M059J (cell line): Measurements from ENCODE around the gene LNPK. TPM values are rescaled to one million over a fixed set of nuclear protein-coding genes. Genes with fewer than 3 reads are reported as not detected.
A peak's percentile ranks its signal among the peaks of the same experiment; 100 is the strongest.
"Not testable (repeated sequence)": the region's sequence is repeated elsewhere in the genome, so short reads cannot be mapped to it uniquely, and the experiment has no call there.

Source experiments
- DNase-seq: peaks from one replicate; pipeline ENCODE4 v3.0.0-alpha.2; 2012; ENCODE audit warnings: low read depth
- total RNA-seq: library from RNA; depleted of rRNA; stranded (reverse); fragments of >200 nt; shearing (Covaris generic); gene quantifications from 2 replicates; pipeline ENCODE4 v1.2.3, GENCODE V29; 2014; rRNA removed

Gene LNPK, protein sequence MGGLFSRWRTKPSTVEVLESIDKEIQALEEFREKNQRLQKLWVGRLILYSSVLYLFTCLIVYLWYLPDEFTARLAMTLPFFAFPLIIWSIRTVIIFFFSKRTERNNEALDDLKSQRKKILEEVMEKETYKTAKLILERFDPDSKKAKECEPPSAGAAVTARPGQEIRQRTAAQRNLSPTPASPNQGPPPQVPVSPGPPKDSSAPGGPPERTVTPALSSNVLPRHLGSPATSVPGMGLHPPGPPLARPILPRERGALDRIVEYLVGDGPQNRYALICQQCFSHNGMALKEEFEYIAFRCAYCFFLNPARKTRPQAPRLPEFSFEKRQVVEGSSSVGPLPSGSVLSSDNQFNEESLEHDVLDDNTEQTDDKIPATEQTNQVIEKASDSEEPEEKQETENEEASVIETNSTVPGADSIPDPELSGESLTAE
- total RNA-seq: 20.8 and 27.7 TPM in 2 replicates

DNA sequence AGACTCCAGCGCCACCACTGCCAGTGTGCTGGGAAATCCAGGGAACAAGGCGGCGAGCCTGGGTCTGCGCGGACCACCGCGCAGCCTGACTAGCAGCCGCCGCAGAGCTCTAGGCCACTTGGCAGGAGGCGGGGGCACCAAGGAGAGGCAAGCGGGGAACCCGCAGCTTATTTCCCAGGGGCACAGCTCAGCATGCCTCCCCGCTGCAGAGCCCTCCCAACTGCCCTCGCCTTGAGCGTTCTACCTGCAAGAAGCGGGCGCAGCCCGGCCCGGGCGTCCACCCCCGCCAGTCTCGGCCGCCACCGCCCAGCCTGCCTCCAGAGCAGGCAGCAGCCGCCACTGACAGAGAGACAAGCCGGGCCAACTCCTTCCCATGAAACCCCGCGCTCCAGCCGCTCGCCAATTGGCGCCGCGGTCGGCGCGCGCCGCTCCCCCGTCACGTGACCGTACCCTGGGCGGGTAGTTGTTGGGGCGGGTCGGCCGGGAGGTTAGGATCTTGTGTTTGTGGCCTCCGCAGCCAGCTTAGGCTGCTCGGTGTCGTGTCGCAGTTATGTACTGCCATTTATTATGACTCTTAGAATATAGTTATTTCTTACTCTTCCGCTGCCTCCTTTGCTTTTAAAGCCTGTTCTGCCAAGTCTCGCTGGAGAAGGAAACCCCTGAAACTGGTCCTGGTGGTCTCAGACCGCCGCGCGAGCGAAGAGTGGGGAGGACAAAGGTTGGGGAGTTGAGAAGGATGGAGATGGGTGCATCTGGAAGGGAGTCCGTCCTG, at the start of gene LNPK:
Gene LNPK (minus strand): TSS at position 352 of the 772 bp plus-strand sequence. CDS start 6,683 bp downstream, outside the sequence.
- peak; percentile 88 for DNase-seq

DNA sequence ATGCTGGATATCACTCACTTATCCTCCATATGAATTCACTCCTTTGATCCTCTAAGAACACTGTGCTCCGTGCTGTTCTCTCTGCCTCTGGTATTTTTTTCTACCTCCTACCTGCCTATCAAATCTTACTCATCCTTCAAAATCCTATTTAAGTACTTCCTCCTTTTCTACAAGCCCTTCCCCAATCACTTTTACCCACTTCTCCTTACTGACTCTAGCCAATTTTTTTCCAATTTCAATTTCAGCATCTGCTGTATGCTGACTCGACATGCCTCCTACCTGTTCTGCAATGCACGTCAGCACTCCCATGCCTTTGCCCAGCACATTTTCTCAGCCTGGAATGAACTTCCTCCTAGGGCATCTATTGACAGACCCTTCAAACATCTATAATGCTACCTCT, 37.3 kb upstream of the LNPK start:
- DNase-seq: no peak

DNA sequence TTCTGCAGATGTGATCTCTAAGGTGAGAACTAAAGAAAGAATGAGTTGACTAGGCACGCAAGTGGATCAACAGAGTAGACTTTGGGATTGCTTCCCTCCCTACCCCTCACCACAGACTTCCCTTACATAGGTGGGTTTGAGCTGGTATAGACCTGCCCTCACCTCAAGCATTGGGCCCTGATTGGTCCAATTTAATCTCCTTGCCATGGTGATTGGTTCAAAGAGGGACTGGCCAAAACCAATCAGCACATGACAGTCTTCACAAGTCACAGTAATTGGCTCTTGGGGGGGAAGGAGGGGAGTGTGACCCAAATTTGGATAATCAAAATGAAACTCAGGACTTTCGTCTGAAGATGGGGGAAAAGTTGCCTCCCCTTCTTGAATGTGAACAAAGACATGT, 36.6 kb upstream of the LNPK start:
- DNase-seq: peak; percentile 8

DNA sequence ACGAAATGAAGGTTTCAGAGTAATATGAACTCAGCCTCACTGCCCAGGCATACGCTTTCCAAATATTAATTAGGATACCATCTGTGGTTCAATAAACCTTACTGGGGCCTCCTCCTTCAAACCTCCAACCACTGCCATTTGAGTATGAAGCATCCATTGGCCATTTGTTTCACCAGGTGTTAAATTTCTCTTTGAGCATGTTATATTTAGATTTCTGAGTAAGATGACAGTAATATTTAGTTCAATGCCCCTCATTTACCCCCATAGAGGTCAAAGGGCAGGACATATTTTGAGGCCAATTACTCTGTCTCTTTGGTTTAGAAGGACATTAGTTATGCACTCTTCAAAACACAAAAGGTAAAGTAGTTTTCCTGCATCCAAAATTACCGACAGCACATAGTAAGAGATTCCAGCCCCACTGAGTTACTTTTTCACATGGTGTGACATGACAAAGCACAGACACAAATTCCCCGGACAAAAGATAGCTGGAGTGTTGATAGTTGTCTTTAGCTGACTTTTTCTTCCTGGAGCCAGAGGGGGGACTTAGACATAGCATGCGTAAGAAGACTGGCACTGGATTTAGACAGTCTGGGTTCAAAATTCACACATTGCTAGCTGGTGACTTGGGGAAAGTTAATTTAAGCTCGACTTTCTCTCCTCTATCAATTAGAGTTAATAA, 33.1 kb upstream of the LNPK start:
- DNase-seq: no peak

DNA sequence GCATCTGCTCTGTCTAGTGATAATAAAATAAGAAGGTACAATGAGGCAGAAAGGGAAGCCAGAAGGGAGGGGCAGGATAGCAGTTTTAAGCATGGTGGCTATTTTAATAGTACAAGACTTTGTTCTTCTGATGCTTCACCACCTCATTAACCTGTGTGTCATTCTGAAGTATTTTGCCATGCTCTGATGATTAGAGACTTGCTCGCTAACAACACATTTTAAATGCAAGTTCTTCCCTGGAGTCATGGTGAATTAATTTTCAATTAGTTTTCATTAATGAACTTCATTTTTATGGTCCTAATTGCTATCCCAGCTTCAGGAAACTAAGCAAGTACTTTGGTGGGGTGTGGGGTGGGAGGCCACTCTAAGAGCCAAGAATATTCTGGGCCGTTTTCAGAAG, 25.7 kb upstream of the LNPK start:
- no peak for DNase-seq

DNA sequence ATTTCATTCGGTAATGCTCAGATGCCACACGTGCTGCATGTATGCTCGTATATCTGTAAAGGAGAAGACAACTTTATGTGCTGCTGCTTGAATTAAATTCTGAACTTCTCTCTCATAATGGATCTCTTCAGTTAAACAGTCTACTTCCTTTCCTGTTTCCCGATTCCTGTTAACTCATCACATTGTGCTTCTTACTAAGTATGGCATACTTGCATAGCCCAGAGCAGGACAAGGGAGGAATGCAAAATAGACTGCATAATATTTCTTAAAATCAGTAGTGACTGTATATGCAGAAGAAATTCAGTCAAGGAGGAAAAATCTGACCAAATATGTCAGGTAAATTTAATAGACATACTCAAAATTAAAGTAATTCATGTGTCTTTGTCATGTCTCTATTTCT, 23.9 kb upstream of the LNPK start:
- no peak for DNase-seq

DNA sequence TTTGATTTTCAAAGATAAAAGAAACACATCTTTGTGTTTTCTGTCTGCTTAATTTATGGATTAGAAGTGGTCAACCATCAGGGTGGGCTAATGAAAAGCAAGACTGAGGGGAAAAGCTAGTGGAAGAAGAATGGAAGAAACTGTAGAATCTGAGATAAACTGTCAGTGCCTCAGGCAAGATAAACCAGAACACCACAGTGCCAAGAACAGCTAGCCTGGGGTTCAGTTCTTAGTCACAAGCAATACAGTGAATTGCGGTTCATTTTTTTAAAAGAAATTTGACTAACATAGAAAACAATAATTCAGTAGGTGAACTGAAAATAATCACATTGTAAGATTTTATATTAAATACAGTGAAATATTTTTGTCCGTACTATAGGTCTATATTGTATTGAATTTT, 22.0 kb upstream of the LNPK start:
- peak; percentile 26 for DNase-seq

DNA sequence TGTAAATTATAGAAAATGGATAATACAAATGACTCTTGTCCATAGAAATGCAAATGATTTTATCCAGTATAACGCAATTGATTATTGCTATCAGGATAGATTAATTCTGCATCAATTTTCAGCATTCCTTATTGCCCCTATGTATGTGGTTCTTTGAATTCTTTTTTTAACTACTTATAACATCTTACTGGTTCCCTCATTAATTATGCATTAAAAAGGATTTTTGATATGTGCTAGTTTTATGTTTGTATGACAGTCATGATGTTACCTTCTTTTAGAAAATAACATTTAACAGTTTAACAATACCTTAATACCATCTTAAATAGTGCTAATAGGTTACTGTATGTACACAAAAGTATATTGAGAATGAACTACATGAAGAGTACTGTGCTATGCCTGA, 20.0 kb upstream of the LNPK start:
- no peak for DNase-seq

DNA sequence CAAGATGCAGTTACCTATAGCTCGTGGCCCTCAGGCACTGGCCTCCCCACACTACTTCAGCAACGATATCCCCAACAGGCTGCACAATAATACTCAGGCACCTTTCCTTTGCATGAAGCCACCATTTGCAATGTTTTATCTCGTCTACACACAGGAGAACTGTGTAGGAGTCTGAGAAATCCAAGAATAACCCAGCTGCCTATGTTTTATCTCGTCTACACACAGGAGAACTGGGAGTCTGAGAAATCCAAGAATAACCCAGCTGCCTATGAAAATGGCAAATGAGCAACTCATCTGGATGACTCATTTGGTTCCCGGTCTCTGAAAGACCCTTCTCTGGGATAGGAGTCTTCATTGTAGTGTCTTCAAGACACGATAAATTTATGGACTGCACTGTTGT, 18.3 kb upstream of the LNPK start:
- DNase-seq: peak; percentile 4

DNA sequence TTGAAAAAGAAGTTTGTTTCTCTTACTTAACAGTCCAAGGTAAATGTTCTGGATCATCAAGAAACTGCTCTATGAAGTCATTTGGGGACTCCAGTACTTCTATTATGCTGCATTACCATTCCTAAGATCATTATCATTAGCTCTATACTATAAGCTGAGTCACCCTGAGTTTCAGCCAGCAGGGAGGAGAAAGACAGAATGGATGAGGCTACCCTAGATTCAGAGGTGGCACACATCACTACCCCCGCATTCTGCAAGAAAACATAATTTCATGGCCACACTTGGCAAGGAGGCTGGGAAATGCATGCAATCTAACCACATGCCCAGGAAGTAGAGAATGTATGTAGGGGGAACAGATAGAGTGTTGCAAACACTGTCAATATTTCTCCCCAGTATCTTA, 16.6 kb upstream of the LNPK start:
- no peak for DNase-seq

DNA sequence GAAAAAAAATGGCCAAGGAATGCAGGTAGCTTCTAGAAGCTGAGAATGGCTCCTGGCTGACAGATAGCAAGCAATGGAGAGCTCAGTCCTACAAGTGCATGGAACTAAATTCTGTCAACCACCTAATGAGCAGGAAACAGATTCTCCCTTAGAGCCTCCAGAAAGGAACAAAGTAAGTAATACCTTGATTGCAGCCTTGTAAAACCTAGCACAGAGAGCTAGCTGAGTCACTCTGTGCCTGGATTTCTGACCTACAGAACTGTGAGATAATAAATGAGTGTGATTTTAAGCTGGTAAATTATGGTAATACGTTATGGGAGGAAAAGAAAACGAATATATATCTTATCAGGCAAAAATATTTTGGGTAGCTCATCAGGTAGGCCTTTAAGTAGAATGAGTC, 7.4 kb upstream of the LNPK start:
- DNase-seq: no peak

DNA sequence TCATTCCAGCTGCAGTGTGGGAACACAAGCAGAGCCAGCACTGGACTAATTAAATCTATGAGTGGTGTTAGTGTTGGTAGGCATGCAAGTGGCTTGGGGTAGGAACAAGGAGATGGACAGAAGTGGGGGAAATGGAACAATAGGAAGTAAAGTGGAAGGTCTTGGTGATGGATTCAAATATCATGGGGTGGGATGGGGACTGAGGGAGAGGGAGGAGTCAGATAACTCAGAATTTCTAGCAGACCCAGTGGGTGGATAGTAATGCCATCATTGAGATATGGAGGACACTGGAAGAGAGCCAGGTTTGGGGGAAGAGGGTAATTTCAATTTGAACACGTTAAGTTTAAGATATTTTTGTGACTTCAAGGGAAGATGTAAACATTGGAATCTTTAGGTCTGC, 2.9 kb upstream of the LNPK start:
- DNase-seq: no peak

DNA sequence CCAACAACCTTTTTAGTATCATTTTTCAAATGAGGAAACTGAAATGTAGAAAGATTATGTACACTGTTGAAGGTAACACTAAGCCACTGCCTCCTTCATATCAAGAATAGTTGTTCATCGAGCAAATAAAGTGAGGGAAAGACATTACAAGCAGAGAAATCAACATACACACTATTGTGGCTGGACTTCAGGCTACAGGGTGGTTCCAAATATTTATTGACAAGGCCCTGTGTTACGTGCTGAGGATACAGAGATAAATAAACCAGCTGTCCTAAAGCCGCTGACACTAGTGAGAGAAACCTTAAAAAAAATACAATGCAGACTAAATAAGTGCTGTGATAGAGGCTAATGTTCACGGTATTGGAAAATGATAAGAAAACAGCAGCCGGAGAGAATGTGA, 1.9 kb upstream of the LNPK start:
- DNase-seq: no peak

DNA sequence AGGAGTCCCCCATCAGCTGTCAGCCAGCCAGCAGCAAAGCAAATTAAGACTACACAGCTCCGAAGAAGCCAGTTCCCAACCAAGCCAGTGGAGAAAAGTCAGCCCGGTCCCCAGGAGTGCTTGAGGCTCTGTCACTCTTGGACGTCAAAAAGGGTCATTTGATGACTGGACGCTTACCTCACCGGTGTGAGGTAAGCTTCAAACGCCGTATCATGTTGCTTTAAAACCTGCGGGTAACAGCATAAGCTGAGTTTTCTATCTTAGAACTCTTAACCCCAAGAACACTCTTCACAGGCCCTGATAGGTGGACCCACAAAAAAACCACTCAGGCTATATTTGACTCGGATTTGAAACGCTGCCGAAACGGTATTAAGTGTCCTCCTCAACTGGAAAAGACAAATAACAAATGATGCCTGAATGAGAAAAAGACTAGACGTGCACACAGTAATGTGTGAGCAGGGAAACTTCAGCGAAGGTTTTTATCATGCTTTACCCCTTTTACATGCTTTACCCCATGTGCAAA, 682 bp upstream of the LNPK start:
- peak; percentile 60 for DNase-seq

DNA sequence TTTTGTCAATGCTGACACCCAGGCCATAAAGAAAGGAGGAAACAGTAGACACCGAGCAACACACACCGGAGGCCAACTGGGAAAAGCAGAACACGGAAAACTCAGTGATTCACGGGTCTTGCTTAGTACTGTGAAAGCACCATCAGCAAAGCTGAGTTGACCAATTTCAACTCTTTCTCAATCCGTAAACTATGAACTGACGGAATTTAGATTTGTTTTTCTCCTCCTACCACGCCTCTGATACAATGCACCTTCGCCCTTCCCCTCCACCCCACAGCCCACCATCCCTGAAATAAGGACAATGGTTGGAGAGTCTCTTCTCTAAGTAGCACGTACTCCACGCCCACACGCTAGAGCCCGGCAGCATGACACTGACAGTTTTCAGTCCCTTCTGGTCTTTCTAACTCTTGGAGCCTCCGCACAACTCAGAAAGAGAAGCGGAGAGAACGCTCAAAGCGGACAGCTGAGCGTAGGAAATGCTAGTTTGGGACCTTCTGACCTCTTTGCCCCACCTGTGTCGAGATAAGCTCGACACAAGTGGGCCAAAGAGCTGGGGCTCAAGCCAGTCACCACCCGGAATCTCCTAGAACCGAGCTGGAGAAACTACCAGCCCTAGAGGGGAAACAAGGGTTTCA, 669 bp downstream of the LNPK start:
- DNase-seq: peak; percentile 58

DNA sequence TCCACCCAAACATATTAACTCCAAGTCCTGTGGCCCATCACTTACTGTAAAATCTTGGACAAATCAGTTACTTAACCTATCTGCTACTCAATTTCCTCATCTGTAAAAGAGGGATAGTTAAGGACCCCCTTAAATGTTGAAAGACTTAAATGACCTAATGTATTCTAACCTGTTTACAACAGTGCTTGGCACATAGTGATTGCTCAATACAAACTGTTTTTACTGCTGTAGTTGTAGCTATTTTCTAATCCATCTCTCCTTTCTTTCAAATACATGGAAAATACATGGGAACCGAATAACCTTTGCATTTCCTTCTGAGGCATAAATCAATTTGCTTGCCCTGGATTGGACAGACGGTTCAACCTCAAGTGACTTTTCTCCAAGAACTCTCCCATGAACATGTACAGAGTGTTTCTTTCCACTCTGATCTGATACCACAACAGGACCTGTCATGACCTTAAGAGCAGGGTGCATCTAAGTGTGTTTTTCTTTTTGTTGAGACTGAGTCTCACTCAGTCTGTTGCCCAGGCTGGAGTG, 2.7 kb downstream of the LNPK start:
- no peak for DNase-seq

DNA sequence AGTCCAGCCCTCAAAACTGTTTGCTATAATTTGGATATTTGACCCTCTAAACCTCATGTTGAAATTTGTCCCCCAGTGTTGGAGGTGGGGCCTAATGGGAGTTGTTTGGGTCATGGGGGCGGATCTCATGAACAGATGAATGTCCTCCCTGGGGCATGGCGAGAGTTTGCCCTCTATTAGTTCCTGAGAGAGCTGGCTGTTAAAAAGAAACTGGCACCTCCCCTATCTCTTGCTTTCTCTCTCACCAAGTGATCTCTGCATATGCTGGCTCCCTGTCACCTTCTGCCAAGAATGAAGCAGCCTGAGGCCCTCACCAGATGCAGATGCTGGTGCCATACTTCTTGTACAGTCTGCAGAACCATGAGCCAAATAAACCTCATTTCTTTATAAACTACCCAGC, 12.0 kb downstream of the LNPK start:
- DNase-seq: no peak

DNA sequence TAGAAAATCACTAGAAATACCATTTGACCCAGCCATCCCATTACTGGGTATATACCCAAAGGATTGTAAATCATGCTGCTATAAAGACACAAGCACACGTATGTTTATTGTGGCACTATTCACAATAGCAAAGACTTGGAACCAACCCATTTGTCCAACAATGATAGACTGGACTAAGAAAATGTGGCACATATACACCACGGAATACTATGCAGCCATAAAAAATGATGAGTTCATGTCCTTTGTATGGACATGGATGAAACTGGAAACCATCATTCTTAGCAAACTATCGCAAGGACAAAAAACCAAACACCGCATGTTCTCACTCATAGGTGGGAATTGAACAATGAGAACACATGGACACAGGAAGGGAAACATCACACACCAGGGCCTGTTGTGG, 14.9 kb downstream of the LNPK start:
- DNase-seq: not testable (repeated sequence)

DNA sequence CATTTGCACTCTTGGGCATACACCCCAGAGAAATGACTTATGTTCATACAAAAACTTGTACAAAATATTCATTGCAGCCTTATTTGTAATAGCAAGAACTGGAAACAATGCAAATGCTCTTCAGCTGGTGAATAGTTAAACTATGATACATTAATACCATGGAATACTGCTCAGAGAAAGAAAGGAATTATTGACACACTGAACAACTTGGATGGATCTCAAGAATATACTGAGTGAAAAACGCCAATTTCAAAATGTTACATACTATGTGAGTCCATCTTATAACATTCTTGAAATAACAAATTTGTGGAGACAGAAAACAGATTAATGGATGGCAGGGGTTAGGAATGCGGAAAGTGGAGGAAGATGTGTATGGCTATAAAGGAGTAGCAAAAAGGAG, 17.2 kb downstream of the LNPK start:
- DNase-seq: no peak

DNA sequence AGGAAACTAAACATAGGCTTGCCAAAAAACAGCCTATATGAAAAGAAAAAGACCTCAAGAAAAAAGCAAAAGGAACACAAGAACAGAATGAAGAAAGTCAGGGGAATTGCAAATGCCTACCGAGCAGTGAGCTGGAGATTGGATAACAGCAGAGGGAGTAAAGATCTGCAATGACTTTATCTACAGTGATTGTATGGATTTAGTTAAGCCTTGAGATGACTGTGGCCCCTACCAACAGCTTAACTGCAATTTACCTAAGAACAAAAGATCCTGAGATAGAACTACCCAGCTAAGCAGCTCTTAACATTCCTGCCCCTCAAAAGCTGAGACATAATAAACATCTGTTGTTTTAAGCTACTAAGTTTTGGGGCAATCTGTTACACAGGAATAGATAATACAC, 20.5 kb downstream of the LNPK start:
- DNase-seq: no peak

DNA sequence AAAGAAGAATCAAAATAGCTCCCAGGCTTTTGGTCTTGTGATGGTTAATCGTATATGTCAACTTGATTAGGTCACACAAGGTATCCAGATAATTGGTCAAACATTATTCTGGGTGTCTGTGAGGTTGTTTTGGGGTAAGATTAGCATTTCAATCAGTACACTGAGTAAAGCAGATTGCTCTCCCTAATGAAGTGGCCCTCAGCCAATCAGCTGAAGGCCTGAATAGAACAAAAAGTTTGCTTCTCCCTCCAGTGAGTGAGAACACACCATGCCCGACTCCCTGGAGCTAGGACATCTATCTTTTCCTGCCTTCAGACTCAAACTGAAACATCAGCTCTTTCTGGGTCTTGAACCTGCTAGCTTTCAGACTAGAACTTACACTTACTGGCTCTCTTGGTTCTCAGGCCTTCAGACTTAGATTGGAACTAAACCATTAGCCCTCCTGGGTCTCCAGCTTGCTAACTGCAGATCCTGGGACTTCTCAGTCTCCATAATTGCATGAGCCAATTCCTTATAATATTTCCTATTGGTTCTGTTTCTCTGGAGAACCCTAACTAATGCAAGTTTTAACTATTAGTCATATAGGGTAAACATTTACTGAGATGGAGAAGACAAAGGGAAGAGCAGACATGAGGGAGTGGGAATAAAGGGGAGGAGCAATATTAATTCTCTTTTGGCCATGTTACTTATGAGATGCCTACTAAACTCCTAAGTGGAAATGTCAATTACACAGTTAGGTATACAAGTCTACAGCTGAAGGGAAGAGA, 25.5 kb downstream of the LNPK start:
- peak; percentile 21 for DNase-seq
